RWPE1 (cell line): ENCODE data around the gene TRIM66.

Source experiments
- CTCF ChIA-PET: fragments of 350-600 bp; sonication (Branson Sonifier 250); formaldehyde crosslinking; extraction: SDS; loops from one replicate; lab custom pipeline; 2021; lab: Yijun Ruan, JAX
- POLR2A ChIA-PET: fragments of 400-600 bp; formaldehyde crosslinking; extraction: SDS; loops from one replicate; lab custom pipeline; 2020; ENCODE audit warnings: antibody characterized with exemption; ENCODE audit not compliant: low non-redundant PET; lab: Yijun Ruan, JAX
- DNase-seq: peaks from one replicate; pipeline ENCODE4 v3.0.0; 2012; ENCODE audit warnings: low spot score
- H3K27ac ChIP-seq: fragments of 450-650 bp; 2 replicates; pipeline ENCODE4 v1.5.1; 2017
- TF ChIP-seq, protein P1 (sequence below): fragments of 450-650 bp; conservative IDR thresholded peaks from 2 replicates; pipeline ENCODE4 v1.5.1; 2017; ENCODE audit warnings: low read depth, mild to moderate bottlenecking

The TRIM66 gene

DNA sequence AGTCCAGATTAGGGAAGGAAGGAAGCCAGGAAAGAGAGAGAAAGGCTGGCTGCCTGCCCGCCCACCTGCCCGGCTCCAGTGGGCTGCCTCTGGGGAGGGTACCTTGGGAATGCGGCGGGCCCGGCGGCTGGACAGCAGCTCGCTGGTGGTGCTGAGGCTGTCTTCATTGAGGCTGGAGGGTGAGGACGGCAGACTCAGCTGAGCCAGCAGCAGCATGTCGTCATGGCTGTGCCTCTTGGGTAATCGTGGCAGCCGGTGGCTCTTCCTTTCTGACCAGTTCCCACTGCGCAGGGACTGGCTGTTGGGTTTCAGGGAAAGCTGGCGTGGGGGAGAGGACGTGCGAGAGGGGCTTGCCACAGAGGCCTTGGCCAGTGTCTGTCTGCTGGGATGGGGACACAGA lies 33.0 kb upstream of the TRIM66 start:
- H3K27ac ChIP-seq, result peak overlapping the region; percentile 96
- TF ChIP-seq, protein P1, sequence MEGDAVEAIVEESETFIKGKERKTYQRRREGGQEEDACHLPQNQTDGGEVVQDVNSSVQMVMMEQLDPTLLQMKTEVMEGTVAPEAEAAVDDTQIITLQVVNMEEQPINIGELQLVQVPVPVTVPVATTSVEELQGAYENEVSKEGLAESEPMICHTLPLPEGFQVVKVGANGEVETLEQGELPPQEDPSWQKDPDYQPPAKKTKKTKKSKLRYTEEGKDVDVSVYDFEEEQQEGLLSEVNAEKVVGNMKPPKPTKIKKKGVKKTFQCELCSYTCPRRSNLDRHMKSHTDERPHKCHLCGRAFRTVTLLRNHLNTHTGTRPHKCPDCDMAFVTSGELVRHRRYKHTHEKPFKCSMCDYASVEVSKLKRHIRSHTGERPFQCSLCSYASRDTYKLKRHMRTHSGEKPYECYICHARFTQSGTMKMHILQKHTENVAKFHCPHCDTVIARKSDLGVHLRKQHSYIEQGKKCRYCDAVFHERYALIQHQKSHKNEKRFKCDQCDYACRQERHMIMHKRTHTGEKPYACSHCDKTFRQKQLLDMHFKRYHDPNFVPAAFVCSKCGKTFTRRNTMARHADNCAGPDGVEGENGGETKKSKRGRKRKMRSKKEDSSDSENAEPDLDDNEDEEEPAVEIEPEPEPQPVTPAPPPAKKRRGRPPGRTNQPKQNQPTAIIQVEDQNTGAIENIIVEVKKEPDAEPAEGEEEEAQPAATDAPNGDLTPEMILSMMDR, result no peak
- DNase-seq, result no peak
- CTCF ChIA-PET, result no interaction called here
- POLR2A ChIA-PET, result no interaction called here

DNA sequence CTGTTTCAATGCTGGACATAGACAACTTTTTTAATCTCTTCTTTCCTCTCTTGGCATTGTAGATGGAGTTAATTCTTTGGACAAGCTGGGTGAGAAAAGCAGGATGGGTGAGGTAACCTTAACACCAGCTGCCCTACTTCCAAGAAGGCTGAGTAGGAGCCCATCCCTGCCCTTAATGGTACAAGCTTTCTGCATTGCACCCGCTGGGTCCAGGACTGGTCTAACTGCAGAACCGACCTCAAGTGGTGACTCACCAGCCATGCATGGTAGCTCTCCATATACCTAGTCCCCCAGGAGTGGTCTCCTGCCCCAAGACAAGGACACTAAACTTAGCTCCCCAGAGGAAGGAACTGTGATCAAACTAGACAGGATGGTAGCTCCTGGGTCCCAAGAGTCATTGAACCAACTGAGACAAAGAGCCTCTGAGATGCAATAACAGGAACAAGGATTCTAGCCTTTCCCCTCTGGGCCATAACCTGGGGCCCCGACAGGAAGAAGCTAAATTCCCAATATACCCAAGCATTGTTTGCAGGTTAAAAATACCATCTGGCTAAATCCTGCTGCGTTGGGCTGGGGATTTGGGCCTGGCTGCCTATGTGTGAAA lies 32.3 kb upstream of the TRIM66 start:
- CTCF ChIA-PET, result no interaction called here

DNA sequence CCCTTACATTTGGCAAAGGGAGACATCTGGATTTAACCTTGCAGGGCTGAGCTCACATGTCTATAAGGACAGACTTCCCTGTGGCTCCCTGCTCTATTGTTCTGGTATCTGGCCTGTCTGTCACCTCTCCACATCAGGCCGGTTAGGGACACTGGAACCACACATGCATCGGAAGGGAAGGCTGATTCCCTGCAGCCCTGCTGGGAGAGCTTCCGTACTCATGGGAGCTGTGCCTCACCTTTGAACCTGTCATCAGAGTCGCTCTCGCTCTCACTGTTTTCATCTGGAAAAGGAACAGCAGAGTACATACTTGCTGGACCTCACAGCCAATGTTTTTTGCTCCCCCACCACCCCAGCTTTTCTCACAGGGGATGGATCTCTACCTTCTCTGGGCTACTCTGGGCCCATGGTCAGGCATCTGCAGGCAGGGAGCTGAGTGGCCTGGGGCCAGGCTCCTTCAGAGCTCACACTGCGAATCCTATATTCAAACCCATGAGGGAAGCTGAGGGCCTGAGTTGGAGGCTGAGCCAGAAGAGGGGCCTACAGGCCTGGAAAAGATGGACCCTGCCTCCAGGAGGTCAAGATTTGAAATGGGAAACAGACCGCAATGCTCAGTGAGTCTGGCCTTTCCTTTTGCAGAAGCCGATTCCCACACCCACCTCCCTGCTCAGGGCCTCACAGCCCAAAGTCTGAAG lies 31.4 kb upstream of the TRIM66 start:
- ChIA-PET POLR2A (no interaction called here), CTCF (no interaction called here)
- H3K27ac ChIP-seq, result peak overlapping the region; percentile 16
- DNase-seq, result no peak
- TF ChIP-seq, protein P1, result no peak

More for the DNA sequence above, 32.3 kb upstream of the TRIM66 start:
- POLR2A ChIA-PET, result no interaction called here
- no peak for DNase-seq
- TF ChIP-seq, protein P1, result no peak
- peak overlapping the region; percentile 16; the same call in 1 of the 2 replicates for H3K27ac ChIP-seq

DNA sequence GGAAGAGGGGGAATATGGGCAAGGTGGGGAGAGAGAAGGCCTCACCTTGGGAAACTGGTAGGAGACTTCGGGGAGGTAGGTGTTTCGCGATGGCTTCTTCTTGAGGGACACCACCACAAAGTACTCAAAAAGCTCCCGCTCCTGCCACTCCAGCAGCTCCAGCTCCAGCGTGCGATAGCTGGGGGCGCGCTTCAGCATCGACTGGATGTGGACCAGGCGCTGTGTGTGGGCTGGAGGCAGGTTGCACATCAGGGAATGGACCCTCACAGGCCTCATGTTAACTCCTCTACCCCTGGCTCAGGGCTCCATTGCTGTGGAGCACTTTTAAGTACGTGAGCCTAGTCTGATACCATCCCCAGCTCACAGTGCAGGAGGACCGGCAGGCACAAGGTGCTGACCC lies 30.0 kb upstream of the TRIM66 start:
- no peak overlapping the region for H3K27ac ChIP-seq
- TF ChIP-seq, protein P1, result no peak
- no peak for DNase-seq
- CTCF ChIA-PET, result interaction anchor here (0.6 kb wide), 1 partner anchor 98 kb away, joined by 8 read pairs; no protein-coding TSS in a partner anchor
- POLR2A ChIA-PET, result no interaction called here

DNA sequence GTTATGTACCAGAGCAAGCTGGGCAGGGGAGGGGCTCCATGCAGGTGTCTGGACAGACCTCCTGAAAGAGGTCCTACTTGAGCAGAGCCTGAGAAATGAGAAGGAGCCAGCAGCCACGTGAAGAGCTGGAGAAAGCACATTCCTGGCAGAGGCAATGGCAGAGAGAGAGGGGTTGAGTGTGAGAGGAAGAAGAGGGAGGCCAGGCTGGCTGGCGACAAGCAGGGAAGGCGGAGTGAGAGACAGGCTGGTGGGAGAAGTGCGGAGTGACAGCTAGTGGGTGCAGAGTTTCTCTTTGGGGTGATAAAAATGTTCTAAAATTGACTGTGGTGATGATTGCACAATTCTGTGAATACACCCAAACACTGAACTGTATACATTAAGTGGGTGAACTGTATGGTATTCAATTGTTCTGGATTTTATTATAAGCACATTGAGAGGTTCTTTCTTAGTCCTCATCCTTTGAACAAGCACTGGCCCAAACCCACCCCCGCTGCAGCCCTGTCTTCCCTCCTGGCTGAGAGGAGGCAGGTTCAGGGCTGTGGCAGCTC lies 29.5 kb upstream of the TRIM66 start:
- DNase-seq, result no peak
- ChIA-PET POLR2A (no interaction called here), CTCF (interaction anchor here (0.6 kb wide), 1 partner anchor 99 kb away, joined by 8 read pairs; no protein-coding TSS in a partner anchor)
- H3K27ac ChIP-seq, result no peak overlapping the region
- TF ChIP-seq, protein P1, result no peak

DNA sequence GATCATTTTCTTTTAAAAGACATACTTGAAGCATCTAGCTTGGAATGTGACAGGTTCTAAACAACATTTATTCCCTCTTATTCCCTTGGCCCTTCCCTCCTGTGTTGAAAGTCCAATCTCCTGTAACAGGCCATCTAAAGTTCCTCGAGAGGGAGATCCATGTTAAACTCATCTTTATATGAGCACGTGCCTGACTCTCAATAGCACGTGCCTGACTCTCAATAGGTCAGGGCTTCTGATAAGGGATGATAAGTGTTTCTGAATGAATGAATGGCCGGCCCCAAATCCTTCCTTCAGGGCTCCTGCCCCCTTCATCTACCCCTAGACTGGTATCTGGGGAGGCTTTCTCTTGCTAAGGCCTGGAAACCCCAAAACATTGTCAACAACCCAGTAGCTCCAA lies 27.3 kb upstream of the TRIM66 start:
- TF ChIP-seq, protein P1, result no peak
- POLR2A ChIA-PET, result no interaction called here
- no peak for DNase-seq
- CTCF ChIA-PET, result no interaction called here
- H3K27ac ChIP-seq, result no peak overlapping the region
